ENCODE results near the gene GALNT2. TPM values are rescaled to one million over a fixed set of nuclear protein-coding genes. Genes with fewer than 3 reads are reported as not detected.

GALNT2 gene
- total and polyA plus RNA-seq, 7 donors: 43.7 to 88.7 (median 75.7) TPM

- 86 to 92% (median 91%) methylated on average over 8 of the region's 8 CpGs for WGBS, 3 donors
- no peaks in the 10 kb centered on the region for H3K9me3 ChIP-seq
- no peaks in the 10 kb centered on the region for H3K27me3 ChIP-seq (ENCODE audit: insufficient read depth in 3 of 3, low read length in 2 of 3)
- no peak for TF ChIP-seq CTCF (IDR thresholded peaks at IDR 0.05)
- intact Hi-C loops (cut with DNase I): no loop called here
- no peak for ATAC-seq
- no peak for DNase-seq
- H3K36me3 ChIP-seq (ENCODE audit: insufficient read depth in 1 of 2, low read depth in 1 of 2): peaks cover 0 to 96% of the 10 kb centered on the region in 2 donors
- no peak overlapping the region for H3K27ac ChIP-seq
- H3K4me3 ChIP-seq: no peak overlapping the region
- peaks cover 7% of the 10 kb centered on the region for H3K4me1 ChIP-seq
Measured at GRCh38 chr1:230251644-230252191, 184.7 kb downstream of the GALNT2 start.

- intact Hi-C loops (cut with DNase I): no loop called here
- Histone ChIP-seq H3K27ac (no peak overlapping the region), H3K4me3 (no peak overlapping the region), H3K9me3 (no peaks in the 10 kb centered on the region), H3K4me1 (peaks cover 9% of the 10 kb centered on the region), H3K27me3 (ENCODE audit: insufficient read depth in 3 of 3, low read length in 2 of 3) (no peaks in the 10 kb centered on the region), H3K36me3 (ENCODE audit: insufficient read depth in 1 of 2, low read depth in 1 of 2) (peaks cover 4 to 92% of the 10 kb centered on the region in 2 donors)
- peak in 3 of 4 donors; percentile 42 to 45 (median 44) for ATAC-seq
- TF ChIP-seq CTCF (IDR thresholded peaks at IDR 0.05): no peak
- 76 to 96% (median 80%) methylated on average over 2 of the region's 2 CpGs for WGBS, 3 donors
- no peak for DNase-seq
Measured at GRCh38 chr1:230253150-230253549, 186.1 kb downstream of the GALNT2 start.

- ATAC-seq: no peak
- Histone ChIP-seq H3K27me3 (ENCODE audit: insufficient read depth in 3 of 3, low read length in 2 of 3) (no peaks in the 10 kb centered on the region), H3K9me3 (no peaks in the 10 kb centered on the region), H3K36me3 (ENCODE audit: insufficient read depth in 1 of 2, low read depth in 1 of 2) (peaks cover 4 to 89% of the 10 kb centered on the region in 2 donors), H3K4me3 (no peak overlapping the region), H3K4me1 (peaks cover 9% of the 10 kb centered on the region), H3K27ac (no peak overlapping the region)
- no peak for DNase-seq
- intact Hi-C loops (cut with DNase I): no loop called here
- no peak for TF ChIP-seq CTCF (IDR thresholded peaks at IDR 0.05)
- 83 to 96% (median 88%) methylated on average over 4 of the region's 4 CpGs for WGBS, 3 donors
Measured at GRCh38 chr1:230254265-230254664, 187.2 kb downstream of the GALNT2 start.

GRCh38 chr1:230255116-230255515, 188.1 kb downstream of the GALNT2 start:
- Histone ChIP-seq H3K27me3 (ENCODE audit: insufficient read depth in 3 of 3, low read length in 2 of 3) (no peaks in the 10 kb centered on the region), H3K9me3 (no peaks in the 10 kb centered on the region), H3K36me3 (ENCODE audit: insufficient read depth in 1 of 2, low read depth in 1 of 2) (peaks cover 4 to 89% of the 10 kb centered on the region in 2 donors), H3K4me3 (no peak overlapping the region), H3K27ac (no peak overlapping the region), H3K4me1 (peaks cover 9% of the 10 kb centered on the region)
- no peak for TF ChIP-seq CTCF (IDR thresholded peaks at IDR 0.05)
- ATAC-seq (no peak), DNase-seq (no peak)
- intact Hi-C loops (cut with DNase I): no loop called here
- 91 to 95% (median 93%) methylated on average over 15 of the region's 15 CpGs for WGBS, 3 donors

DNA sequence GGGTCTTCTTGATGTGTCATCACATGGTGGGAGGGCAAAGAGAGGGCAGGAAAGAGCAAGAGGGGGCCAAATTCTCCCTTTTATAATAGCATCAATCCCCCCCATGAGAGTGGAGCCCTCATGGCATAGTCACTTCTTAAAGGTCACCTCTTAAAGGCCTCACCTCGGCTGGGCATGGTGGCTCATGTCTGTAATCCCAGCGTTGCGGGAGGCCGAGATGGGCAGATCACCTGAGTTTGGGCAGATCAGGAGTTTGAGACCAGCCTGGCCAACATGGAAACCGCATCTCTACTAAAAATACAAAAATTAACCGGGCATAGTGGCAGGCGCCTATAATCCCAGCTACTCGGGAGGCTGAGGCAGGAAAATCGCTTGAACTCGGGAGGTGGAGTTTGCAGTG, 189.0 kb downstream of the GALNT2 start:
- H3K4me3 ChIP-seq: no peak overlapping the region
- ATAC-seq: no peak

More for the DNA sequence above, 189.0 kb downstream of the GALNT2 start:
- H3K9me3 ChIP-seq: no peaks in the 10 kb centered on the region
- peaks cover 4 to 88% of the 10 kb centered on the region in 2 donors for H3K36me3 ChIP-seq (ENCODE audit: insufficient read depth in 1 of 2, low read depth in 1 of 2)
- no peak for DNase-seq
- H3K27me3 ChIP-seq (ENCODE audit: insufficient read depth in 3 of 3, low read length in 2 of 3): no peaks in the 10 kb centered on the region
- intact Hi-C loops (cut with DNase I): no loop called here
- H3K4me1 ChIP-seq: peaks cover 9% of the 10 kb centered on the region
- no peak for TF ChIP-seq CTCF (IDR thresholded peaks at IDR 0.05)
- no peak overlapping the region for H3K27ac ChIP-seq
- WGBS, 3 donors: 90 to 97% (median 90%) methylated on average over 10 of the region's 10 CpGs

Data from psoas muscle (tissue), 8 donors.